ENCODE measurements around the gene PTAR1.
"Not testable (repeated sequence)": the region's sequence is repeated elsewhere in the genome, so short reads cannot be mapped to it uniquely, and the experiment has no call there.

Gene PTAR1, protein sequence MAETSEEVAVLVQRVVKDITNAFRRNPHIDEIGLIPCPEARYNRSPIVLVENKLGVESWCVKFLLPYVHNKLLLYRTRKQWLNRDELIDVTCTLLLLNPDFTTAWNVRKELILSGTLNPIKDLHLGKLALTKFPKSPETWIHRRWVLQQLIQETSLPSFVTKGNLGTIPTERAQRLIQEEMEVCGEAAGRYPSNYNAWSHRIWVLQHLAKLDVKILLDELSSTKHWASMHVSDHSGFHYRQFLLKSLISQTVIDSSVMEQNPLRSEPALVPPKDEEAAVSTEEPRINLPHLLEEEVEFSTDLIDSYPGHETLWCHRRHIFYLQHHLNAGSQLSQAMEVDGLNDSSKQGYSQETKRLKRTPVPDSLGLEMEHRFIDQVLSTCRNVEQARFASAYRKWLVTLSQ

GRCh38 chr9:69759421-69760277, at the start of gene PTAR1:
TSS of gene PTAR1 (minus strand) at chr9:69760011. CDS start at chr9:69759938, 73 bp downstream.
- DNase-seq = peak; percentile 53

DNA sequence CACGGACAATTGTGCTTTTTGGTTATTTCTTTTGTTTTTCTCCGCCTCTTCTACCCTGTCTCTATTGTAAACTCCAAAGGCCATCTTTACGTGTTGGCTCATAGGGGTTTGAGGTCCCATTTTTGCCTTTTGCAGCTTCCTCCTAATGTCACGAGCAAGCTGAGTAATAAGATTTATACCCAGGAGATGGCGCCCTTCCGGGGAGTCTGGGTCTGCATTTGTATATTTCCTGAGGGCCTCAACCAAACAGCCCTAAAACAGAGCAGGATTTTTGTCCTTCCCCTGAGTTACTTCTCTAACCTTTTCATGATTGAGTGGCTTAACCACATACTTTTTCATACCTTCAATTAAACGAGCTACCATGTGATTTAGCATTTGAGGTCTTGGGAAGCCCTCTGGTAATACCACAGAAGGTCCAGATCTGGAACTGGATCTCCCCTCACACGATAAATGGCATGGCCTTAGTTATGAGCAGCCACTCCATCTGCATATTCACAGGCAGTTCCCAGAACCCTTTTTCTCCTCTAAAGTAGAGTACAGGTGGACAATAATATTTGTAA, 49.6 kb upstream of the PTAR1 start:
- no peak for DNase-seq

DNA sequence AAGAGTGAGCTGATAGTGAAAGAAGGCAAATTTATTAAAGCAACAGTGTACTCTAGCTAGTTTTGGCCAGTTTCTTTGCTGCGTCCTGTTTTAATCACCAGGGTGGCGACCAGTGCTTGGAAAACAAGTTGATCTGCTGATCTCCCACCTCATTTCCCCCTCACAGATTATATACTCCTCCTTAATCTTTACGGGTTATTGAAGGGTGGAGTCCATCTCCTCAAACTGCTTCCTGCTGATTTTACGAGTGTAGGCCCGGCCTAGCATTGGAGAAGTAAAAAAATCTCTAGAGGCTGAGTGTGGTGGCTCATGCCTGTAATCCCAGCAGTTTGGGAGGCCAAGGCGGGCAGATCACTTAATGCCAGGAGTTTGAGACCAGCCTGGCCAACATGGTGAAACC, 46.8 kb upstream of the PTAR1 start:
- DNase-seq = no peak

- peak; percentile 46 for DNase-seq
Measured at GRCh38 chr9:69805962-69806515, 46.2 kb upstream of the PTAR1 start.

- DNase-seq = no peak
Measured at GRCh38 chr9:69801989-69802388, 42.2 kb upstream of the PTAR1 start.

GRCh38 chr9:69800027-69800426, 40.2 kb upstream of the PTAR1 start:
- not testable (repeated sequence) for DNase-seq

- not testable (repeated sequence) for DNase-seq
Measured at GRCh38 chr9:69799521-69799920, 39.7 kb upstream of the PTAR1 start.

DNA sequence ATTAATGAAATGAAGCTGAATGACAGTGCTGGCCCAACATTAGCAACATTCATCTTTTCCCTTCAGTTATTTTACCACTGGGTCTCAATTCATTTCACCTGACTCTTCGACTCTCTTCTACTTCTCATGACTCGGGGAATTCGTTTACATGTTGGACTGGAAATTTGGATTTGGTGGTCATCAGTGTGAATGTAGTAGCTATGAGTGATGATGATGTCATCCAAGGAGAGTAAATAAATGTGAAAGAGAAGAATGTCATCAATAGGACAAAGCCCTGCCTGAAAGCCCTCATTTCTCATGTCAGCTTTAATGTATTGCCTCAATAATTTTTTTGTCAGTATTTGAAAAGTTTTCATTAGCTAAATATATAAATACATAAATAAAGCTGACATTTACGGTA, 38.9 kb upstream of the PTAR1 start:
- no peak for DNase-seq

DNA sequence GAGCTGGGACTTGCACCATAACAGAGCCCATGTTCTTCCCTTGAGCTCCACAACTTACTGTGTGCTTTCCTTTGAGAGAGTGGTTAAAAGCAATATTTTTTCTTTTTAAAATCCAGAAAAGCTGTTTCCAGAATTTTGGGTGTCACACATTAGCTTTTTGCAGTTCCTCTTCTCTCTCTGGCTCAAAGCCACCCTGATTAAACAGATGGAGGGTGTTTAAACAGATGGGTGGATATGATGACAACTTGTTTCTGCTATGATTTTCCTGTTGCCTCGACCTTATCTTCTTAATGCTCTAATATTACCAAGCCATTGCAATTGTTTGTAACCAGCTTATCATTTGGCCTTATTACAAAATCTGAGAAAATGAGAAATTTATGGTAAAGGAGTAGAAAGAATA, 37.9 kb upstream of the PTAR1 start:
- peak; percentile 36 for DNase-seq

DNA sequence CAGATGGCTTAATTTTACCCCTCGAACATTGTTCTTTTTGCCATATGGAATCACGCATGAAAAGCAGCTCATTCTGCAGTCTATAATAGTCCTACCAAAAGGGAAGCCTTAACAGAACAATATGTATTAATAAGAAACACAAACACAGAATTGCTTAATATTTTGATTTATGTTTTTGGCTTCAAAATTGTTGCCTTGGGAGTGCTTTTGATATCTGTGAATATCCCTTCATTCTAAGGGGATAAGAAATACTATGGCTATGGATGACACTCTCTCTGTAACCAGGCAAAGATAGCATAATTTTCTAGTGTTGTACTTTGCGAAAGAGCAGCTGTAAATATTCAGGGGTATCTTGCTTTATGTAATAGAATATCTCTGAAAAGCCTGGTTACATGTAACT, 34.5 kb upstream of the PTAR1 start:
- no peak for DNase-seq

DNA sequence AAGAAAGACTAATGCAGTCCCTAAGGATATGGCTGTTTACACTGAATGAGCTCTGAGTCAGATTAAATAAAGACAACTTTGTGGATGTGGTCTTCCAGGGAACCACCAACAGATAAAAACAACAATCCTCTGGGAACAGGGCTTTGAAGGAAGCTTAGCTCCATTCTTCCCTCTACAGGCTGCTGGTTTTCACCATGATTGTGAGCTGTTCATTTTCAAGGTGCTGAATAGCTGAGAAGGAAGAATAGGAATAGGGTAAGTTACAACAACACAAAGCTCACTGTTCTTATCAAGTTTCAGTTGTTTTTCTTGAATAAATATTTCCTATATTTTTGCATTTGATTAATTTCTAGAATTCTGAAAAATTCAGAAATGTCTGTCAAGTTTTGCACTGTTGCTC, 25.9 kb upstream of the PTAR1 start:
- no peak for DNase-seq

DNA sequence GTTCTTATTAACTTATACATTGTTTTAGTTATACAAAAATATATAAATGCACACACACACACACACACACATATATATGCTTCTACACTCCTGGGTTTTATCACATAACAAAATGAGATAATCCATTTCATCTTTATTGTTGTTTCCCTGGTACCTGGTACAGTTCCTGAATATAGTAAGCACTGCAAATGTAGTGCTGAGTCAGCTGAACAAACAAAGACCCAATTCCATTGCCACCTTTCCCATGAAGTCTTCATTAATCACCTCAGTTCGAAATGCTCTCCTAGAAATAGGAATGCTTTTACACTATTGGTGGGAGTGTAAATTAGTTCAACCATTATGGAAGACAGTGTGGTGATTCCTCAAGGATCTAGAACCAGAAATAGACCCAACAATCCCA, 13.4 kb upstream of the PTAR1 start:
- no peak for DNase-seq

- no peak for DNase-seq
Measured at GRCh38 chr9:69771775-69772418, 12.1 kb upstream of the PTAR1 start.

GRCh38 chr9:69768716-69769115, 8.9 kb upstream of the PTAR1 start:
- no peak for DNase-seq

GRCh38 chr9:69768101-69768500, 8.3 kb upstream of the PTAR1 start:
- DNase-seq = no peak

GRCh38 chr9:69763862-69764261, 4.1 kb upstream of the PTAR1 start:
- not testable (repeated sequence) for DNase-seq

GRCh38 chr9:69762527-69762926, 2.7 kb upstream of the PTAR1 start:
- no peak for DNase-seq

- no peak for DNase-seq
Measured at GRCh38 chr9:69760278-69760610, 433 bp upstream of the PTAR1 start.

- no peak for DNase-seq
Measured at GRCh38 chr9:69759021-69759420, 790 bp downstream of the PTAR1 start.

DNA sequence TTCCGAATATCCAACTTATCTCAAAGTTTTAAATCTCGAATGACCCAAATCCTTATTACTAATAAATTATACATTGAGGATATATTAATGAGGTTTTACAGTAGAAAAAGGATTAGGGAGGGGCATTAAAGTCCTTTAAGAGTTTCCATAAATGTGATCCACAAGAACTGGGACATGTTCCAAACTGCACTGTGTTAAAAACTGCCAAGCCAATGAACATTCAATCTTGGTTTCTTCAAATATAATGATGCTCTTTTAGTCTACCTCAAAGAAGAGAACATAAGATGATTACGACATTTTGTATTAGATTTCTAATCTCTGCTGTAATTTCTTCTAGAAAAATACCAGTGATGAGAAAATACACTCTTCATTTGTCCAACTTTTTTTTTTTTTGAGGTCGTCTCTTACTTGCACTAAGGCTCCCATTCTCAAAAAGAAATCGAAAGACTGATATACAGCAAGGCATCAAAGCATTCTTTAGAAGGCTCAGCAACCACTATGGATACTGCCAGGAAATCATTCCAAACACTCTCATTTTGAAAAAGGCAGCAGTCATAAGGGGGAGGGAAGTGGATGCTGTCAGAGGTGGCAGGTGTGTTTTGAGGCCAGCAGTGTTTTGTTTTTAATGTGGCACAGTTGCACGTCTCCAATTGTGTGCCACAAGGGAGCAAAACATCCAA, 1.7 kb downstream of the PTAR1 start:
- DNase-seq = no peak

DNA sequence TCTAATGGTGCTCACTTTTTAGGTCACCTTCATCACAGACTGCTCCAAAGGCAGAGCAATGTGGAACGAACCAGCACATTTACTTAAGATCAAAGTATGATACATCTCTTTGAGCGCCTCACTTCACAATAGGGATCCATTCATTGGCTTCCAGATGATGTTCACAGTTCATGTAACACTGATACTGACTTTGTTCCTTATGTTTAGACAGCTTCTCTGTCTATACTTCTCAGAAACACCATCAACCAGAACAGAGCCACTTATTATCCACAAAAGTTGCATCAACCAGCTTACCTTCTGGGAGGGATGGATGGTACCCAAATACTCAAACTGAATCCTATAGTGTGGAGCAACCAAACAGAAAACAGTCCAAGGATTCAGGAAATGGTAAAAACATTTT, 4.6 kb downstream of the PTAR1 start:
- DNase-seq = no peak

- no peak for DNase-seq
Measured at GRCh38 chr9:69753830-69754229, 6.0 kb downstream of the PTAR1 start.

All from NCI-H446 treated with DMSO at 0.1 percent for 48 hours (cell line).